WI38 (cell line): ENCODE results near the gene PDE4D.

Experiments used
- H3K4me3 ChIP-seq: 2 replicates; pipeline ENCODE4 v1.5.1; 2011; ENCODE audit warnings: low read depth, mild to moderate bottlenecking, control low read depth, low read length
- CTCF ChIP-seq: IDR thresholded peaks from 2 replicates; pipeline ENCODE4 v1.5.1; 2012; ENCODE audit warnings: low read depth, mild to moderate bottlenecking, control low read depth, low read length

Gene PDE4D

DNA sequence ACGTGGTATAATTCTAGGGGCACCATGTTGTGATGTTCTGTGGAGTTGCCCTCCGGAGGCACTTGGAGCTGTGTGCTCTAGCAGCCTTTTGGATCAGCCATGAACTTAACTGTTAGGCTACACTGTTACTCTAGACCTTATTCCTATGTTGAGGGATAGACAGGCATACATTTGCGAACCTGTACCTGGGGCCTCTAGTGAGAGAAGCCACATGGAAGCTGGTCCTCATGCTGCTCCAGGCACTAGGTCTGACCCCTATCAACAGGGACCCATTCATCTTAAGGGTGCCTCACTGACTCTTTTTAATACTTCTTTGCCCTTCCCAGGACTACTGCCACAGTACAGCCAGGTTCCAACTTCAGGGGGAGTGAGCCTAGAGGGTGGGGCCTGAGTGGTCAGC lies 715.9 kb downstream of the PDE4D start:
- no peak overlapping the region for H3K4me3 ChIP-seq
- TF ChIP-seq CTCF = no peak

GRCh38 chr5:59174248-59174844 lies 719.2 kb downstream of the PDE4D start:
- no peak overlapping the region for H3K4me3 ChIP-seq
- peak; percentile 78 for TF ChIP-seq CTCF

DNA sequence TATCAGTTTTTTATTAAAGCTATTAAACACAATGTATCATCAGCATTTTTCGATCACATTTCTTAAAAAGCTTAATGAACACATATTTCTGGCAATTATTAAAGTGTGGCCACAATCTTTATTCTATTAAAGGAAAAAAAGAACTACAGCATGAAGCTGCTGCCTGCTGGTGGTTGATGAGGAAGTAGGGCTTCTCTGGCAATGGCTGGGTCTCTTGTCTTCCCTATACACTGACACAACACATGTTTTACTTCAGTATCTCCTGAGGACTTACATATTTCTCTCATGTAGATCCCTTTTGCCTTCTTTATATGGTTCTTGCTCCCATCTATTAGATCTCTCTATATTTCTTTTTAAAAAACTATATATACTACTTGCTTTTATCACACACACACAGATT lies 719.9 kb downstream of the PDE4D start:
- no peak overlapping the region for H3K4me3 ChIP-seq
- no peak for TF ChIP-seq CTCF

DNA sequence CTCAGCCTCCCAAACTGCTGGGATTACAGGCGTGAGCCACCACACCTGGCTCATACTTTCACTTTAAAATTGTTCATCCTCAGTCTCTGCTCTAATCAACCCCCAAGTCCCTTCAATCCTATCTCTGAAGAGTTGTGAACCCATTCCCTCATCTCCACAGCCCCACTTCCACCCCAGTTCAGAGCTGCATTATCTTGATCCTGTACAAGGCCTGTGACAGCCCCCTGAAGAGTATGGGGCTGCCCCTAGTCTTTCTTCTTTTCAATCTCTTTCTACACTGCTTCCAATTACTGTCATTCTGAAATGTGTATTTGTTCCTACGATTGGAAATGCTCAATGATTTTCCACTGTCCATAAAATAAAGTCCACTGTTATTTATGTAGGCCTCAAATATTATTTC lies 722.4 kb downstream of the PDE4D start:
- H3K4me3 ChIP-seq = no peak overlapping the region
- TF ChIP-seq CTCF = no peak

DNA sequence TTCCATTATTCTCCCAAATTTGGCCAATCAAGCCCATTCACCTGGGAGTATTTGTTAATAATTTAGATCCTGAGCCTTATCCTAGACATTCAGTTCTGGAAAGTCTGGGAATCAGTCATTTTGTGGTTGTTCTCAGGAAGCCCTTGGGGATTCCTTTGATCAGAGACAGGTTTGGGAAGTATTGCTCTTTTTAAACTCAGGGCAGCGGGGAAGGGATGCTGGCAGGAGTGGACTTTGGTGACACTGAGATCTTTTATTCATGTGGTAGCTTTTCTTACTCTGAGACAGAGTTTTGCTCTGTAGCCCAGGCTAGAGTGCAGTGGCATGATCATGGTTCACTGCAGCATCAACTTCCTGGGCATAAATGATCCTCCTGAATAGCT lies 723.8 kb downstream of the PDE4D start:
- no peak overlapping the region for H3K4me3 ChIP-seq
- TF ChIP-seq CTCF = no peak

- TF ChIP-seq CTCF = no peak
- H3K4me3 ChIP-seq = no peak overlapping the region
Measured at GRCh38 chr5:59169081-59169767, 724.3 kb downstream of the PDE4D start.

DNA sequence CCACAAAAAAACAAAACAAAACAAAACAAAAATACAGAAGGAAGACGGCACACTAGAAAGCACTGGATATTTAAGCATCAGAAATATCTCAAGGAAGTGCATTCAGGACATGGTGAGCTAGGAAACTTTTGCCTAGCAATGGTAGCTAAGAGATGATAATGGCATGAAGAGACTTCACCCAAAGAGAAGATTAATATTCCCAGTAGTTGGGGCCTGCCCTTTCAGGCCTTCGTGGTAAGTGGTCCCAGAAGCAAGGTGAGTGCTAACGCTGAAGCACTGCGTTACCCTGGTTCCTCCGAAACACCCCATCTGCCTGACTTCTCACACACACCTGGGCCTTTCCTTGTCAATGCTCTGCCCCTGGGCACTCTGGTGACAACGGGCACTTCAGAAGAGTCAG lies 725.5 kb downstream of the PDE4D start:
- no peak overlapping the region for H3K4me3 ChIP-seq
- TF ChIP-seq CTCF = no peak
